ENCODE measurements around the gene BCL2L15. TPM values are rescaled to one million over a fixed set of nuclear protein-coding genes. Genes with fewer than 3 reads are reported as not detected.

Gene BCL2L15
- total RNA-seq, 2 donors from 2014 or later = 0.14 to 1.7 TPM

DNA sequence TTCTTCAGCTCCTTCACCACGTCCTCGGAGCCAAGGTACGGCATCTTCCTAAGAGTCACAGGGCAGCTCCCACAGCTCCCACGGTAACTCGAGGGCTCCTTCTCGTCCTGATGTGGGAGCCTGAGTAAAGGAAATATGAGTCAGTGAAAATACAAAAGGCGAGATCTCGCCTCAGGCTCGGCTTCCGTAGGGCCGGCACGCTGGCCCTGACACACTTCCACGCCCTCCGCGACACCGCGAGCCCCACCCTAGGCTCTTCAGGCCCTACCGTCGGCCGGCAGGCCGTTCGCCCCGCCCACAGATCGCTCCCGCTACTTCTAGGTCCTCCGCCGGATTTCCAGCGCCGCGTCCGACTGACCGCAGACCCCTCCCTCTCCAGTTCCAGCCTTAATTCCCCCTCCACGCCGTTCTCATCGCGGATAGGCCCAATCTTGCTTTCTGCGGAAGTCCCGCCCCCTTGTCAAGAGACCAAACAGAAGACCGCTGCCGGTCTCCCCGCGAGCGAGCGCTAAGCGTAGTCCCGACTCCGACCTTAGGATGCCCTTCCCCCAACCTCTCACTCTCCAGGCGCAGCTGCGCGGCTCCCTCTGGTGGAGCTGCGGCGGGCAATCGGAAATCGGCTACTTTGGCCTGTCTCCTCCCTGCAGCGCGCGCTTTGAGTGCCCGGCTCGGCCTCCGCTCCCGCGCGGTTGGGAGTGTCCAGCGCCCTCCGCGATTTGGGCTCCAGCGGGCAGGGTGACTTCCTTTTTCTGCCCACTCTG lies 17.5 kb upstream of the BCL2L15 start, which contains the start of the genes AP4B1 and DCLRE1B:
AP4B1 (minus strand) TSS at position 126 of the 761 bp plus-strand sequence; CDS start at position 44, 82 bp downstream.
DCLRE1B (plus strand) TSS at position 653 of the 761 bp plus-strand sequence. CDS start 261 bp downstream, outside the sequence.
- H3K9me3 ChIP-seq = no peaks in the 10 kb centered on the region
- DNase-seq (ENCODE audit: low spot score) = peak; percentile 97
- peak within 1 kb of the TSS; percentile 81 for H3K4me3 ChIP-seq
- H3K27ac ChIP-seq = peak within 1 kb of the TSS; percentile 85 to 91
- H3K4me1 ChIP-seq (ENCODE audit: control insufficient read depth in 1 of 2, low read depth in 2 of 2) = peaks cover 7 to 28% of the 10 kb centered on the region in 2 donors
- H3K36me3 ChIP-seq = peaks cover 5% of the 10 kb centered on the region
- no peaks in the 10 kb centered on the region for H3K27me3 ChIP-seq (replicated peaks; ENCODE audit: insufficient read depth)
- TF ChIP-seq, protein P1, sequence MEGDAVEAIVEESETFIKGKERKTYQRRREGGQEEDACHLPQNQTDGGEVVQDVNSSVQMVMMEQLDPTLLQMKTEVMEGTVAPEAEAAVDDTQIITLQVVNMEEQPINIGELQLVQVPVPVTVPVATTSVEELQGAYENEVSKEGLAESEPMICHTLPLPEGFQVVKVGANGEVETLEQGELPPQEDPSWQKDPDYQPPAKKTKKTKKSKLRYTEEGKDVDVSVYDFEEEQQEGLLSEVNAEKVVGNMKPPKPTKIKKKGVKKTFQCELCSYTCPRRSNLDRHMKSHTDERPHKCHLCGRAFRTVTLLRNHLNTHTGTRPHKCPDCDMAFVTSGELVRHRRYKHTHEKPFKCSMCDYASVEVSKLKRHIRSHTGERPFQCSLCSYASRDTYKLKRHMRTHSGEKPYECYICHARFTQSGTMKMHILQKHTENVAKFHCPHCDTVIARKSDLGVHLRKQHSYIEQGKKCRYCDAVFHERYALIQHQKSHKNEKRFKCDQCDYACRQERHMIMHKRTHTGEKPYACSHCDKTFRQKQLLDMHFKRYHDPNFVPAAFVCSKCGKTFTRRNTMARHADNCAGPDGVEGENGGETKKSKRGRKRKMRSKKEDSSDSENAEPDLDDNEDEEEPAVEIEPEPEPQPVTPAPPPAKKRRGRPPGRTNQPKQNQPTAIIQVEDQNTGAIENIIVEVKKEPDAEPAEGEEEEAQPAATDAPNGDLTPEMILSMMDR (IDR thresholded peaks at IDR 0.05) = peak; percentile 68
- ATAC-seq (ENCODE audit: insufficient number of reproducible peaks, low FRiP score, low read depth) = peak; percentile 98

DNA sequence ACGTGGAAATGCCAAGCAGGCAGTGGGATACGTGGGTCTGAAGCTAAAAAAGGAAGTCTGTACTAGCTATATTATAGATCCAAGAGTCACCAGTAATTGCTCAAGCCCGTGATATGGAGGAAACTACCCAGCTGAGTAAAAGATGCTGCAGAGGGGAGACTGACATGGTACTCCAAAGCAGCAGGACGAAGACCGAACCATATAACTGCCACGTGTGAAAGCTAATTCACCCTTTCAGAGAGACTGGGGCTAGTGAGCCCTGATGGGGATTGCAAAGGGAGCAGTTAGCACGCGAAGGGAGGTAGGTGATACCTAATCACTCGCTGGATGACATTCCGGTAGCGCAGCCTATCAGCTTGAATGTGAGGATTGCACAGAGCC lies 16.9 kb upstream of the BCL2L15 start:
- ATAC-seq (ENCODE audit: insufficient number of reproducible peaks, low FRiP score, low read depth) = no peak
- H3K4me1 ChIP-seq (ENCODE audit: control insufficient read depth in 1 of 2, low read depth in 2 of 2) = peaks cover 7 to 33% of the 10 kb centered on the region in 2 donors
- H3K4me3 ChIP-seq = peak overlapping the region; percentile 81
- H3K27me3 ChIP-seq (replicated peaks; ENCODE audit: insufficient read depth) = no peaks in the 10 kb centered on the region
- H3K36me3 ChIP-seq = peaks cover 5% of the 10 kb centered on the region
- no peaks in the 10 kb centered on the region for H3K9me3 ChIP-seq
- peak overlapping the region; percentile 85 to 91 for H3K27ac ChIP-seq
- TF ChIP-seq, protein P1 (IDR thresholded peaks at IDR 0.05) = no peak
- no peak for DNase-seq (ENCODE audit: low spot score)

DNA sequence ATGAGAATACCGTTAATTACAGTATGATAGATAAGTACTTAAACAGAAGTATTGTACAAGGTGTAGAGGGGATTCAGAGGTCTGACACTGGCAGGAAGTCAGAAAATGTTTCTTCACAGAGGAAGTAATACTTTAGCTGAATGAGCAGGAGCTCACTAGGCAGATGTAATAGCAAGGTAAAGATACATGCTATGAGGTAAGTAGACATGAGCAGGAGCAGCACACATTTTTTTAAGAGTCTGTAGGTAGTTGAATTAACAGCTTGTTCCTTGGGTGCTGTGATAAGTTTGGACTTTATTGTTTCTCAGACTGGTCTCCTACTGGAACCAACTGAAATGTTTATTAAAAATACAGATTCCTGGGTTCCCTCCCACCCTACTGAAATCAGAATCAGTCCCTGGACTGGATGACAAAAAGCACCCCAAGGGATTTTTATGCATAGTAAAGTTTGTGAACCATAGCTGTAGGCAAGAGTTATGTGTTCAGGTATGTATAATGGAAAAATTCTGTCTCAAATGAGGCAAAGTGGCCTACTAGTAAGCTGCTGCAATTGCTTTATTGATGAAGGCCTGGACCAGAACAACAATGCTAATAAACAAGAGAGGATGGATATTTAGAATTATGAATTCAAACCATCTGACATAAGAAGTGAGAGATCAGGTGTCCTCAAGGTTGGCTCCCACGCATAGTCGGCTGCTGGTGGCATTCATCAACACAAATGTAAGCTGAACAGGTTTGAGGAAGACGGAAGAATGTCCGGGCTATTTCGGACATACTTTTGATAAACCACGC lies 16.3 kb upstream of the BCL2L15 start:
- TF ChIP-seq, protein P1 (IDR thresholded peaks at IDR 0.05) = no peak
- Histone ChIP-seq H3K36me3 (peaks cover 5% of the 10 kb centered on the region), H3K9me3 (no peaks in the 10 kb centered on the region), H3K4me1 (ENCODE audit: control insufficient read depth in 1 of 2, low read depth in 2 of 2) (peaks cover 7 to 38% of the 10 kb centered on the region in 2 donors), H3K4me3 (peak overlapping the region; percentile 81), H3K27me3 (replicated peaks; ENCODE audit: insufficient read depth) (no peaks in the 10 kb centered on the region), H3K27ac (peak overlapping the region; percentile 85 to 91)
- no peak for DNase-seq (ENCODE audit: low spot score)
- no peak for ATAC-seq (ENCODE audit: insufficient number of reproducible peaks, low FRiP score, low read depth)

DNA sequence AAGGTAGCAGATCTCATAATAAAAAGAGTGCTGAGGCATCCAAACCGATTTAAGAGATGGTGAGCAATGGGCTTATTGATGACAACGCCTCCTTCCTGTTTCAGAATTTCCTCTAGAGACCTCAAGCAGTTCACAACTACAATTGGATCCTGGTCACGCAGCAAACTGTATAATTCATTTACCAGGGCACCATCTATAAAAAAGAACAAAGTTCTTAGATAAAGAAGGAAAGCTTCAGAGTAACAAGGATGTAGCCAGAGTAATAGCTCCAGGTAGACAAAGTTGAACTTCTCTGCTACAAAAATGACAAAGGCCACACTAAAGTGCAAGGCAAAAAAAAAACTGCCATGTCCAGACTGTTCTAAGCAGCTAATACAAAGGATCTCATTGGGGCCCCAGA lies 13.8 kb upstream of the BCL2L15 start:
- ATAC-seq (ENCODE audit: insufficient number of reproducible peaks, low FRiP score, low read depth) = no peak
- Histone ChIP-seq H3K9me3 (no peaks in the 10 kb centered on the region), H3K36me3 (peaks cover 5% of the 10 kb centered on the region), H3K4me1 (ENCODE audit: control insufficient read depth in 1 of 2, low read depth in 2 of 2) (peaks cover 7 to 37% of the 10 kb centered on the region in 2 donors), H3K27ac (no peak overlapping the region), H3K27me3 (replicated peaks; ENCODE audit: insufficient read depth) (no peaks in the 10 kb centered on the region), H3K4me3 (no peak overlapping the region)
- DNase-seq (ENCODE audit: low spot score) = no peak
- TF ChIP-seq, protein P1 (IDR thresholded peaks at IDR 0.05) = no peak

DNA sequence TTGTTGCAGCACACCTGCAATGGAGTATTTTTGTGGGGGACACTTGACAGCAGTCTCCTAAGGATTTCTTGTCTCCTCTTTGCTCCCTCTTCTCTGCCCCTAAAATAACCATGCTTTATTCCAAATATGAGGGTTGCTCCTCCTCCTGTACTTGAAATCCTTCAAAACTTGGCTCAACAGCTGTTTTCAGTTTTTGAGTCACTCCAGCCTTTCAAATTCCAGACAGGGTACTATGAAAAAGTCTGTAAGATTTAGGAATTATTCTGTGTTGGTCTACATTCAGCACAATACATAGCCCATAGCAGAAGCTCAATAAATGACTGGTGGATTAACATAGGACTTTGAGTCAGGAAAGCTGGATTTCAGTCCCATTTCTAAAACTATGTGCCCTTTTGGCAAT lies 11.7 kb upstream of the BCL2L15 start:
- no peaks in the 10 kb centered on the region for H3K27me3 ChIP-seq (replicated peaks; ENCODE audit: insufficient read depth)
- TF ChIP-seq, protein P1 (IDR thresholded peaks at IDR 0.05) = no peak
- no peaks in the 10 kb centered on the region for H3K9me3 ChIP-seq
- H3K4me1 ChIP-seq (ENCODE audit: control insufficient read depth in 1 of 2, low read depth in 2 of 2) = peaks cover 7 to 29% of the 10 kb centered on the region in 2 donors
- peak overlapping the region; percentile 43 to 70 for H3K27ac ChIP-seq
- DNase-seq (ENCODE audit: low spot score) (no peak), ATAC-seq (ENCODE audit: insufficient number of reproducible peaks, low FRiP score, low read depth) (no peak)
- peaks cover 18% of the 10 kb centered on the region for H3K36me3 ChIP-seq
- H3K4me3 ChIP-seq = no peak overlapping the region
